Stimulated activated naive CD4-positive, alpha-beta T cell treated with Interleukin-2 at 50 U/mL for 16 hours (primary cell): Measurements from ENCODE around the gene FBN2.
"Not testable (repeated sequence)": the region's sequence is repeated elsewhere in the genome, so short reads cannot be mapped to it uniquely, and the experiment has no call there.

ENCODE experiments used
- DNase-seq: peaks from one replicate; lab custom pipeline; 2025; lab: John Stamatoyannopoulos, UW

Gene FBN2

GRCh38 chr5:128478386-128479368 is 59.4 kb downstream of the FBN2 start:
- DNase-seq = no peak

- DNase-seq = no peak
Observed at GRCh38 chr5:128477944-128478343, 60.1 kb downstream of the FBN2 start.

- no peak for DNase-seq
Observed at GRCh38 chr5:128475693-128476092, 62.4 kb downstream of the FBN2 start.

GRCh38 chr5:128472919-128473318 is 65.1 kb downstream of the FBN2 start:
- no peak for DNase-seq

GRCh38 chr5:128472036-128472435 is 66.0 kb downstream of the FBN2 start:
- DNase-seq = no peak

GRCh38 chr5:128470663-128471062 is 67.4 kb downstream of the FBN2 start:
- DNase-seq = no peak

- no peak for DNase-seq
Observed at GRCh38 chr5:128469912-128470311, 68.1 kb downstream of the FBN2 start.

GRCh38 chr5:128466980-128467379 is 71.1 kb downstream of the FBN2 start:
- no peak for DNase-seq

GRCh38 chr5:128466554-128466953 is 71.5 kb downstream of the FBN2 start:
- DNase-seq = no peak

GRCh38 chr5:128464596-128464995 is 73.4 kb downstream of the FBN2 start:
- DNase-seq = no peak

- DNase-seq = no peak
Observed at GRCh38 chr5:128462330-128462729, 75.7 kb downstream of the FBN2 start.

GRCh38 chr5:128457147-128457915 is 80.7 kb downstream of the FBN2 start:
- not testable (repeated sequence) for DNase-seq

- DNase-seq = no peak
Observed at GRCh38 chr5:128455841-128456361, 82.1 kb downstream of the FBN2 start.

GRCh38 chr5:128453121-128453520 is 84.9 kb downstream of the FBN2 start:
- no peak for DNase-seq

GRCh38 chr5:128447224-128447623 is 90.8 kb downstream of the FBN2 start:
- not testable (repeated sequence) for DNase-seq

GRCh38 chr5:128441941-128442350 is 96.1 kb downstream of the FBN2 start:
- no peak for DNase-seq

GRCh38 chr5:128441165-128441564 is 96.9 kb downstream of the FBN2 start:
- DNase-seq = no peak

GRCh38 chr5:128436749-128437188 is 101.3 kb downstream of the FBN2 start:
- DNase-seq = no peak

- DNase-seq = no peak
Observed at GRCh38 chr5:128435861-128436260, 102.2 kb downstream of the FBN2 start.

- no peak for DNase-seq
Observed at GRCh38 chr5:128434993-128435392, 103.1 kb downstream of the FBN2 start.

- no peak for DNase-seq
Observed at GRCh38 chr5:128432913-128433440, 105.1 kb downstream of the FBN2 start.

GRCh38 chr5:128427921-128428320 is 110.1 kb downstream of the FBN2 start:
- DNase-seq = no peak
